NCI-H446 treated with DMSO at 0.1 percent for 48 hours (cell line): ENCODE measurements around the gene ZNF844.
"Not testable (repeated sequence)": the region's sequence is repeated elsewhere in the genome, so short reads cannot be mapped to it uniquely, and the experiment has no call there.

ENCODE experiments used
- DNase-seq: peaks from one replicate; lab custom pipeline; 2025; lab: John Stamatoyannopoulos, UW

The ZNF844 gene

DNA sequence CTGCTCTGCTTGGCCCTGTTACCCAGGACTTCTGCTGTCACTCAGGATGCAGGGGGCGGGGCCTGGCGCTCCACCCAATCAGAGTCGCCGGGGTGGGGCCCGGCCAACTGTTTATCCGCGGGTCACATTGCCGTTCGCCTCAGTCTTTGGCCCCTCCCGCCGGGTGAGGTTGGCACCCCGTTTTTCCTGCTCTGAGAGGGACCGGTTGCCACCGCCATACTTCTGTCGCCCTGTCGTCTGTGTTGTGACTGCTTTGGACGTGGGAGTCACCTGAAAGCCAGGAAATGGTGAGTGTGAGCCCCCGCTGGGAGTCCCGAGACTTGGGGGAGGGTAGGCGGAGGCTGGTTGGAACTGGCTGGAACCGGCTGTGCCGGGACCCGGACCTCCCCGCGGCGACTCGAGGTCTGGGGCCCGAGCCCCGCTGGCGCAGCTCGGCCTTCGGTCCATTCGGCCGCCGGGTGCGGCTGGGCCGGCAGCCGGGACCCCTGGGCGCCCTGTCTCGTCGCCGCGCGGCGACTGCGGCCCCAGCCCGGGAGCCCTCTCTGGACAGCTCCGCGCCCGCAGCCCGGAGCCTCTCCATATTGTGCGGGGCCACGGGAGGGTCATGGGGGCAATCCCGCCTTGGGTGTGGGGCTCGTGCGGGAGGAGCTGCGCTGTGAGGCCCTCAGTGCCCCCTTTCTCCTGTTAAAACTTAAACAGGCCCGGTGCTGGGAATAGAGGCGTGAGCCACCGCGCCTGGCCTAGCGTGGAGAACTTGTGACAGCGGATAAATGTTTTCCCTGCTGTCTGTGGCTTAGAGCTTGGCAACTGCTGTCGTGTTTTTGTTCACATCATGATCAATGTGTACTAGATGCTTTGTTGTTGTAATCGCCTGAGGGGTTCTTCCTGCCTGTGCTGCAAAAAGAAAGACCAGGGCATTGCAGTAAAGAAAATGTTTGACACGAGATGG lies at the start of gene ZNF844:
Gene ZNF844, plus strand, starts transcription at position 142 of the 949 bp plus-strand sequence. Its CDS starts 143 bp downstream, at position 285.
- DNase-seq: no peak

DNA sequence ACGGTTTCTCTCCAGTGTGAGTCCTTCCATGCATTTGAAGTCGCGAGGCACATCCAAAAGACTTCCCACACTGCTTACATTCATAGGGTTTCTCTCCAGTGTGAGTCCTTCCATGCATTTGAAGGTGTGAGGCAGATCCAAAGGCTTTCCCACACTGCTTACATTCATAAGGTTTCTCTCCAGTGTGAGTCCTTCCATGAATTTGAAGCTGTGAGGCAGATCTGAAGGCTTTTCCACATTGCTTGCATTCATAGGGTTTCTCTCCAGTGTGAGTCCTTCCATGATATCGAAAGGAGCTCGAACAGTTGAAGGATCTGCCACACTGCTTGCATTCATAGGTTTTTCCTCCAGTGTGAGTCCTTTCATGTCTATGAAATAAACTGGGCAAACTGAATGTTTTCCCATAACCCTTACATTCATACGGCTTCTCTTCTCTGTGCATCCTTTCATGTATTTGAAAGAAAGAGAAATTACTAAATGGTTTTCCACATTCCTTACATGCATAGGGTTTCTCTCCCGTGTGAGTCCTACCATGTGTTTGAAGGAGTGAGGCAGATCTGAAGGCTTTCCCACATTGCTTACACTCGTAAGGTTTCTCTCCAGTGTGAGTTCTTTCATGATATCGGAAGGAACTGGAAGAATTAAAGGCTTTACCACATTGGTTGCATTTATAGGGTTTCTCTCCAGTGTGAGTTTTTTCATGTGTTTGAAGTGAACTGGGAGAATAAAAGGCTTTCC lies 49.3 kb upstream of the ZNF844 start:
- no peak for DNase-seq

DNA sequence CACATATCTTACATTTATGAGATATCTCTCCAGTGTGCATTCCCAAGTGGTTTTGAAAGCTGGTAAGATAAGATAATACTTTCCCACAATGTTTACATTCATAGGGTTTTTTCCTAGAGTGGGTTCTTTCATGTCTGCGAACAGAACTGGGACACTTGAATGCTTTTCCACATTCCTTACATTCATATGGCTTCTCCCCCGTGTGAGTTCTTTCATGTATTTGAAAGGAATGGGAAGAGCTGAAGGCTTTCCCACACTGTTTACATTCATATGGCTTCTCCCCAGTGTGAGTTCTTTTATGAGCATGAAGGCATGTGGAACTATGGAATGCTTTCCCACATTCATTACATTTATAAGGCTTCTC lies 48.8 kb upstream of the ZNF844 start:
- DNase-seq: no peak

DNA sequence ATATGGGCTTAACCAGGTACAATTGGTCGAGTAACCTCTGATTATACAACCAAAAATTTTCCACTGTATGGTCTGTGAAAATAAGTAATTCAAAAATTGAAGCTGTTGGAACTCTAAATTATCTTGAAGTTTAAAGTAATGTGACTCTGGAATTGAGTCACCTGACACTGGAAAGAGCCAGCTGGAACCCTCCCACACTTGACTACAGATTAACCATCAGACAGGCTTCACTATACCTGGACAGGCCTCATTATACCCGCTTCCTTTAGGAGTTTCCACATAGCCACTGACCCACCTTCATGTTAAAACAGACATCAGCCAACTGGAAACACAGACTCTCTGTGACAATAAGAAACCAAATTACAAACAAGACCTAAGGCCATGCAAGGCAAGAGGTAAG lies 30.3 kb upstream of the ZNF844 start:
- no peak for DNase-seq

DNA sequence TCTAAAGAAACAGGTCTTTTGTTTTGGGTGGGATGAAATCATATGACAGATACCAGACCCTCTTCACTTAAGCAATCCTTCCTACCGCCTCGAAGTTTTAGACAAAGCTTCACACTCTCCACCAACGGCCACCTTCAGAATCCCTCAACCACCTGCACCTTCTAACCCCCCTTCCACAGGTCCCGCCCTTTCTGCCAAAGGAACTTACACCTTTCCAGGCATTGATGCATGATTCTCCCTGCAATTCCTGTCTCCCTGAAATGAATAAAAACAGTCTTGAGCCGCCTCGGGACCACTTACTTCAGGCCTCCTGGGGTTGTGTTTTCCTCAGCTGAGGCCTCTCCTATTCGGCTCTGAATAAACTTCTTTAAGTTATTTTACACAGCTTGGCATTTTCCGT lies 29.9 kb upstream of the ZNF844 start:
- no peak for DNase-seq

DNA sequence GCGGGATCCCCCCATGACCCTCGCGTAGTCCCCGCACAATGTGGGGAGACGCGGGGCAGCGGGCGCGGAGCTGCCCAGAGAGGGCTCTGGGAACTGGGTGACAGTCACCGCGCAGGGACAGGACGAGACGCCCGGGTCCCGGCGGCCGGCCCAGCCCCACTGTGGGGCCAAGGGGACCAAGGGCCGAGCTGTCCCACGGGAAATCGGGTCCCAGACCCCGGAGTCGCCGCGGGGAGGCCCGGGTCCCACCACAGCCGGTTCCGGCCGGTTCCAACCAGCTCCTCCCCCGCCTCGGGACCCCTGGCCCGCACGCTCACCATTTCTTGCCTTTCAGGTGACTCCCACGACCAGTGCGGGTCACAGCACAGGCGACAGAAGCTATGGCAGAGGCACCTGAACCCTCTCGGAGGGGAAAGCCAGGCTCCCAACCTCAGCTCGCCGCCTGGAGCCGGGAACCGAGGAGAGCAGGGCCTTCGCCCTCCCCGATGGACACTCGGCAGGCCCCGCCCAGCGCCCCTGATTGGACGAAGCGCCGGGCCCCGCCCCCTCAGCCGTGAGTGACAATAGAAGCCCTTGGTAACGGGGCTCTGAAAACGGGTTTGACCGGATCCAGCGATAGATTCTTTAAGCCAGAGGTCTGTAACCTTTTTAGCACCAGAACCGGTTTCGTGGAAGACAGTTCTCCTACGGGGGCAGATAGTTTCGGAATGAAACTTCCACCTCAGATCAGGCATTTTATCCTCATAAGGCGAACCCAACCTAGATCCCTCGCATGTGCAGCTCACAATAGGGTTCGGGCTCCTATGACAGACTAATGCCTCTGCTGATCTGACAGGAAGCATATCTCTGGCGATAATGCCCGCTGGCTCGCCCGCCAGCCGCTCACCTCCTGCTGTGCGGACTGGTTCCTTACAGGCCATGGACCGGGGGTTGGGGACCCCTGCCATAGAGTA lies 29.0 kb upstream of the ZNF844 start, which contains the start of gene ZNF433:
Gene ZNF433, minus strand, starts transcription at position 460 of the 953 bp plus-strand sequence. Its CDS starts 140 bp downstream, at position 320.
- DNase-seq: peak; percentile 32

DNA sequence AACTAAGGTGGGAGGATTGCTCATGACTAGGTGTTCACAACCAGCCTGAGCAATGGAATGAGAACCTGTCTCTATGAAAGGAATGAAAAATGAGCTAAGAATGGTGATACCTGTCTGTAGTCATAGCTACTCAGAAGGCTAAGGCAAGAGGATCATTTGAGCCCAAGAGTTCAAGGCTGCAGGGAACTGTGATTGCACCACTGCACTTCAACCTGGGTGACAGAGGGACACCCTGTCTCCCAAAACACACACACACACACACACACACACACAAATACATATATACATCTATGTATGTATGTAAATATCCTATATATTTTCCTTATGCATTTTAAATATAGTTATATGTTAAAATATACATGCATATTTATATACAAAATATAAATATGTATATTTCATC lies 21.6 kb upstream of the ZNF844 start:
- no peak for DNase-seq

DNA sequence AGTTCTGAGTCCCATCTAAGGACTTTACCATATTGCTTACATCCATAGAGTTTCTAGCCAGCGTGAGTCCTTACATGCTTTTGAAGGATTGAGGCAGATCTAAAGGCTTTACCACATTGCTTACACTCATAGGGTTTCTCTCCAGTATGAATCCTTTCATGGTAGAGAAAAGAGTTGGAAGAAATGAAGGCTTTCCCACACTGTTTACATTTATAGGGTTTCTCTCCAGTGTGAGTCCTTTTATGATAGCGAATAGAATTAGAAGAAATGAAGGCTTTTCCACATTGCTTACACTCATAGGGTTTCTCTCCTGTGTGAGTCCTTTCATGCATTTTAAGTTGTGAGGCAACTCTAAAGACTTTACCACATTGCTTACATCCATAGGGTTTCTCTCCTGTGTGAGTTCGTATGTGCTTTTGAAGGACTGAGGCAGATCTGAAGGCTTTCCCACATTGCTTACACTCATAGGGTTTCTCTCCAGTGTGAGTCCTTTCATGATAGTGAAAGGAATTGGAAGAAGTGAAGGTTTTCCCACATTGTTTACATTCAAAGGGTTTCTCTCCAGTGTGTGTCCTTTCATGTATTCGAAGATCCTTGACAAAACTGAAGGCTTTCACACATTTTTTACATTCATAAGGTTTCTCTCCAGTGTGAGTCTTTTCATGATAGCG lies 20.6 kb upstream of the ZNF844 start:
- DNase-seq: no peak

DNA sequence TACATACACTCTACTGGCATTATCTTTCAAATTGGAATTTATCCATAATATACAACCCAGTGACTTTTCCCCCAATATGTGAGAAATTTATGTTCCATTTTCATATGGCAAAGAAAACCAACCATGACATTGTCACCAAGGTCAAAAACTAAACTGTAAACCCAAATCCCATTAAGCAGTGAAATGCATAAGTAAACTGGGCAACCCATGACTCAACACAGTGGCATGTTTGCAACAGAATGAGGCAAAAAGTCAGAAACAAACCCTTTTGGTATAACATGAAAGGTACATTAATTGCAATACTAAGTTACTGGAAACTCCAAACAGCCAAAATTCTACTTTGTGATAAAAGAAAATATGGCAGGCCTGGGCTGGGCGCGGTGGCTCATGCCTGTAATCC lies 16.7 kb upstream of the ZNF844 start:
- DNase-seq: no peak

DNA sequence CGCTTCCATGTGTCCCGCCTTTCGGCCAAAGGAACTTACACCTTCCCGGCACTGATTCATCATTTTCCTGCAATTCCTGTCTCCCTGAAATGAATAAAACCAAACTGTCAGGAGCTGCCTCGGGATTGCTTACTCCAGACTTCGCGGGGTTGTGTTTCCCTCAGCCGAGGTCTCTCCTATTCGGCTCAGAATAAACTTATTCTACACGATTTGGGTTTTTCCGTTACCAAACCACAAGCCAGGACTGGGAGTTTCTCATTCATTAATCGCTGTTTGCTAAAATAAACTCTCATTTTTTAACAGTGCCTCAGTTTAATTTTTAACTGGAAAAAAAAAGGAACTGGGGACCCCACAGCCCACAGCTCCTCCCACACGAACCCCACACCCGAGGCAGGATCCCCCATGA lies 12.4 kb upstream of the ZNF844 start:
- no peak for DNase-seq

DNA sequence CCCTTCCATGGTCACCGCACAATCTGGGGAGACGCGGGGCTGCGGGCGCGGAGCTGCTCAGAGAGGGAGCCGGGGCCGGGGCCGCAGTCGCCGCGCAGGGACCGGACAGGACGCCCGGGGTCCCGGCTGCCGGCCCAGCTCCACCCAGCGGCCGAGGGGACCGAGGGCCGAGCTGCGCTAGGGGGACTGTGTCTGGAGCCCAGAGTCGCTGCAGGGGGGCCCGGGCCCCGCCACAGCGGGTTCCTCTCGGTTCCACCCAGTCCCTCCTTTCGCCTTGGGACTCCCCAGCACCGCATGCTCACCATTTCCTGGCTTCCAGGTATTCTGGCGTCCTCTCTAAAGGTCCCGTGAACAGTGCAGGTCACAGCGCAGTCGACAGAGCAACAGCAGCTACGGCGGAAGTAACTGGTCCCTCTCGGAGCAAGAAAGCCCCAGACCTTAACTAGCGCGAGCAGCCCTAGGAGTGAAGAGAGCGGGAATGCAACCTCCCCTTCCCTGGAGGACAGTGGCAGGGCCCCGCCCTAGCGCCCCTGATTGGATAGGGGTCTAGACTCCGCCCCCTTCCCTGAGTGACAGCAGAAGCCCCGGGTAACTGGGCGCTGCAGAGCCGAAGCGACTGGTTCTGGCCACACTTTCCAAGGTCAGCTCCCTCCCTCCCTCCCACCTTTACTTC lies 11.9 kb upstream of the ZNF844 start, which contains the start of gene ZNF878:
Gene ZNF878, minus strand, starts transcription at position 465 of the 673 bp plus-strand sequence. Its CDS starts 160 bp downstream, at position 305.
- DNase-seq: peak; percentile 38

DNA sequence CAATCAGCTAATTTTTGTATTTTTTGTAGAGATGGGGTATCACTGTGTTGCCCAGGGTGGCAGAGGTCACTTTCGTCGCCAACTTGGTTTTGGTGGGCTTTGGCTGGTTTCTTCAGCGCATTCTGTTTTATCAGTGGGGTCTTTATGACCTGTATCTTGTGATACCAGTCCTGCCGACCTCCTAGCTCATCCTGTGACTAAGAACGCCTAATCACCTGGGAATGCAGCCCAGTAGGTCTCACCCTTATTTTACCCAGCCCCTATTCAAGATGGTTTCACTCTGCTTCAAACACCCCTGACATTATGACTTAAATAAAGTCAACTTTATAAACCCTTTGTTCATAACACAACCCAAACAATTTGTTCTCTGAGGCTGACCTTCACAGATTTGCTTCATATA lies 8.7 kb upstream of the ZNF844 start:
- no peak for DNase-seq

DNA sequence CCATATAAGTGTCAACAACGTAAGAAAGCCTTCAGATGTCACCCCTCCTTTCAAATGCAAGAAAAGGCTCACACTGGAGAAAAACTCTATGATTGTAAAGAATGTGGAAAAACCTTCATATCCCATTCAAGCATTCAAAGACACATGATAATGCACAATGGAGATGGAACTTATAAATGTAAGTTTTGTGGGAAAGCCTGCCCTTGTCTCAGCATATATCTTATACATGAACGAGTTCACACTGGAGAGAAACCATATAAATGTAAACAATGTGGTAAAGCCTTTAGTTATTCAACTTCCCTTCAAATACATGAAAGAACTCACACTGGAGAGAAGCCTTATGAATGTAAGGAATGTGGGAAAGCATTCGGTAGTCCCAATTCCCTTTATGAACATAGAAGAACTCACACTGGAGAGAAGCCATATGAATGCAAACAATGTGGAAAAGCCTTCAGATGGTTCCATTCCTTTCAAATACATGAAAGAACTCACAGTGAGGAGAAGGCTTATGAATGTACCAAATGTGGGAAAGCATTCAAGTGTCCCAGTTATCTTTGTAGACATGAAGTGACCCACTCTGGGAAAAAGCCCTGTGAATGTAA lies 11.1 kb downstream of the ZNF844 start:
- no peak for DNase-seq

DNA sequence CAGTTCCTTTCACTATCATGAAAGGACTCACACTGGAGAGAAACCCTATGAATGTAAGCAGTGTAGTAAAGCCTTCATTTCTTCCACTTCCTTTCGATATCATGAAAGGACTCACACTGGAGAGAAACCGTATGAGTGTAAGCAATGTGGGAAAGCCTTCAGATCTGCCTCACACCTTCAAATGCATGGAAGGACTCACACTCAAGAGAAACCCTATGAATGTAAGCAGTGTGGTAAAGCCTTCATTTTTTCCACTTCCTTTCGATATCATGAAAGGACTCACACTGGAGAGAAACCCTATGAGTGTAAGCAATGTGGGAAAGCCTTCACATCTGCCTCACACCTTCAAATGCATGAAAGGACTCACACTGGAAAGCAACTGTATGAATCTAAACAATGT lies 11.8 kb downstream of the ZNF844 start:
- DNase-seq: not testable (repeated sequence)

DNA sequence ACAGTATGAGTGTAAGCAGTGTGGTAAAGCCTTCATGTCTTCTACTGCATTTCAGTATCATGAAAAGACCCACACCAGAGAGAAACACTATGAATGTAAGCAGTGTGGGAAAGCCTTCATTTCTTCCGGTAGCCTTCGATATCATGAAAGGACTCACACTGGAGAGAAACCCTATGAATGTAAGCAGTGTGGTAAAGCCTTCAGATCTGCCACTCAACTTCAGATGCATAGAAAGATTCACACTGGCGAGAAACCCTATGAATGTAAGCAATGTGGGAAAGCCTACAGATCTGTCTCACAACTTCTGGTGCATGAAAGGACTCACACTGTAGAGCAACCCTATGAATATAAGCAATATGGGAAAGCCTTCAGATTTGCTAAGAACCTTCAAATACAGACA lies 12.8 kb downstream of the ZNF844 start:
- no peak for DNase-seq

DNA sequence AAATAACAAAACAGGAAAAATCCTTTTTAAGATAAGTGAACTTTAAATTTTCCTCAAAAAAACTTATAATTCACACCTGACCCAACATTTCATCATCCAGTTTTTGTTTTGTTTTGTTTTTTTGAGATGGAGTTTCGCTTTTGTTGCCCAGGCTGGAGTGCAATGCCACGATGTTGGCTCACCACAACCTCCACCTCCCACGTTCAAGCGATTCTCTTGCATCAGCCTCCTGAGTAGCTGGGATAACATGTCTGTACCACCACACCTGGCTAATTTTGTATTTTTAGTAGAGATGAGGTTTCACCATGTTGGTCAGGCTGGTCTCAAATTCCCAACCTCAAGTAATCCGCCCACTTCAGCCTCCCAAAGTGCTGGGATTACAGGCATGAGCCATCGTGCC lies 18.8 kb downstream of the ZNF844 start:
- DNase-seq: not testable (repeated sequence)

DNA sequence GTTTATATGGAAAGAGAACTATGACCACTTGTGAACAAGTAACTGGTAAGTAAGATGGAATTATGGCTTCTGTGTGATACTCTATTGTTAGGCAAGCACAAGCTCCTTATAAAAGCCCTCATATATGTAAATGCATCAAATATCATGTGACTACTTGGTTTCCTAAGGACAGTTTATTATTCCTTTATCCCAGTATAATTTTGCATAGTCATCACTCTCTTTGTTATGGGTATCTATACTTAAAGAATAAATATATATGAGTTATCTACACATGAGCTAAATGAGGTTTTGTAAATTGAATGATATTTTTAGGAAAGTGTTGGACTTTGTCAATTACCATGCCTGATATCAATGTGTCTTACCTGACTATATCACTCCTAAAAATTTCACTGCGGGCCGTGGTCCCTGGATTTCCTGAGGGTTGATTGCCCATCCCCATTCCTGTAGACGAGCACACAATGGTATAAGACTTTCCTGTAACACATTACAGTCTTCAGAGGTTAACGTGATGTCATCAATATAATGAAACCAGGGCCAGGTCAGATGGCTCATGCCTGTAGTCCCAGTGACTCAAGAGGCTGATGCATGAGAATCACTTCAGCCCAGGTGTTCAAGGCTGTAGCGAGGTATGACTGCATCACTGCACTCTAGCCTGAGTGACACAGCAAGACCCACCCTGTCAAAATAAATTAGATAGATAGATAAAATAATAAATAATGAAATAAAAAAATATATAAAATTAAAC lies 20.7 kb downstream of the ZNF844 start:
- no peak for DNase-seq

DNA sequence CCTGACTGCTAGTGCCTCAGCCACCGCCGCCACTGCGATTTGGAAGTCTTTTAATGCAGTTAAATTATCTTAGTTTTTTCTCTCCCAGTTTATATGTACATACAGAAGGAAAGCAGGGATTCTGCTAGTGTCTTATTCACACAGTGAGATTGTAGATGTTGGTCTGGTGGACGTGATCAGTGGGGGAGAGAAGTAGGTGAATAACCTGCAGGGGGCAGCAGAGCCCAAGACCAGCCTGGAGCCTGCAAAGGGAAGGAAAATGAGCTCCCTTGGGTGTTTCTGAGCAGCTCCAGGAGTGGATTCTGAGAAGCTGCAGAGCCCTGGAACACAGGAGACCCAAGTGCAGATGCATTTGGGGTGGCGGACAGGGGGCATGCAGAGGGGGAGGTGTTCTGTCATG lies 26.3 kb downstream of the ZNF844 start:
- no peak for DNase-seq

DNA sequence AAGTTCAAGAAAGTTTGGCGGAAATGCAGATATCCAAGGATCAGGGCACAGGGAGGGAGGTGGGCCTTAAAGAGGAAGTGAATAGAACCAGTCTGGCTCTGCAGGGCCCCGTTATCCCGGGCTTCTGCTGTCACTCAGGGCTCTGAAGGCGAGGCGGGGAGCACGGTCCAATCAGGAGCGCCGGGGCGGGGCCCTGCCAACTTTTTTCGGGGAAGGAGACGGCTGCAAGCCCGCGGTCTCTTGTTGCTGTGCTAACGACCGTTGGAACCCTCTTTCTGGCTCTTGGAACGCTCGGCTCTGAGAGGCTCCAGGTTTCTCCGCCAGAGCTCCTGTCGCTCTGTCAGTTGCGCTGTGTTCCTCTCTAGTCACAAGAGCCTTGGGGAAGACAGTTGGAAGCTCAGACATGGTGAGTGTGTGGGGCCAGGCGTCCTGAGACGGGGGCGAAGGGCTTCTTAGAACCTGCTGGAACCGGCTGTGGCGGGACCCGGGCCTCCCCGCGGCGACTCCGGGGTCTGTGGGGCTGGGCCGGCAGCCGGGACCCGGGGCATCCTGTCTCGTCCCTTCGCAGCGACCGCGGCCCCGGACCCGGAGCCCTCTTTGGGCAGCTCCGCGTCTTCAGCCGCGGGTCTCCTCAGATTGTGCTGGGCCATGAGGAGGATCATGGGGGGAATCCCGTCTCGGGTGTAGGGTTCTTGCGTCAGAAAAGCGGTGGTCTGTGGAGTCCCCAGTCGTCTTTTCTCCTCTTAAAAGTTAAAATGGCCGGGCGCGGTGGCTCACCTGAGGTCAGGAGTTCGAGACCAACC lies 27.7 kb downstream of the ZNF844 start:
- DNase-seq: peak; percentile 17
